Measurements from ENCODE around the gene TBCD. TPM values are rescaled to one million over a fixed set of nuclear protein-coding genes. Genes with fewer than 3 reads are reported as not detected.

Gene TBCD
- polyA plus RNA-seq, 2 of the 4 experiments (the other 2 are of a cell fraction), result 33.5 to 49.1 TPM

- TF ChIP-seq ZSCAN20 (CRISPR knock-in tag; IDR thresholded peaks at IDR 0.05) (no peak), ZC3H11A (IDR thresholded peaks at IDR 0.05) (no peak), E2F6 (IDR thresholded peaks at IDR 0.05; ENCODE audit: borderline replicate concordance, low read depth) (no peak), SMC3 (IDR thresholded peaks at IDR 0.05) (no peak), ESRRA (IDR thresholded peaks at IDR 0.05; ENCODE audit: borderline replicate concordance, low read length) (no peak)
- WGBS (ENCODE audit: missing lambda C conversion rate), result 93% methylated on average over 19 of the region's 19 CpGs
- Histone ChIP-seq H3K4me3 (no peak overlapping the region), H3K9me3 (no peaks in the 10 kb centered on the region), H3K4me2 (no peak overlapping the region), H3K4me1 (no peaks in the 10 kb centered on the region), H3K27ac (no peak overlapping the region)
- POLR2A ChIA-PET, result no interaction called here
- FAIRE-seq, result no peak
- DNase-seq (ENCODE audit: low read depth in 1 of 2, low spot score in 1 of 2), result no peak
- CTCF ChIA-PET, result interaction anchor here (0.8 to 1.2 kb wide), 4 partner anchors 9 to 41 kb away, joined by 3 to 4 read pairs (median 4); no protein-coding TSS in a partner anchor
- ATAC-seq, result no peak
Measured at GRCh38 chr17:82873521-82873920, 121.7 kb downstream of the TBCD start.

GRCh38 chr17:82874011-82874835 lies 122.4 kb downstream of the TBCD start:
- POLR2A ChIA-PET, result no interaction called here
- H3K27ac ChIP-seq, result no peak overlapping the region
- H3K4me3 ChIP-seq, result no peak overlapping the region
- 89% methylated on average over 34 of the region's 34 CpGs for WGBS (ENCODE audit: missing lambda C conversion rate)
- H3K9me3 ChIP-seq, result no peaks in the 10 kb centered on the region
- no peaks in the 10 kb centered on the region for H3K4me1 ChIP-seq
- TF ChIP-seq KDM1A (IDR thresholded peaks at IDR 0.05; ENCODE audit: low read depth), result no peak
- no peak for TF ChIP-seq MYC (IDR thresholded peaks at IDR 0.05; ENCODE audit: borderline replicate concordance, low read length)
- TF ChIP-seq JUN (IDR thresholded peaks at IDR 0.05), result no peak
- no peak for TF ChIP-seq FOSL2 (IDR thresholded peaks at IDR 0.05)
- TF ChIP-seq FOSL2 (CRISPR knock-in tag; IDR thresholded peaks at IDR 0.05), result no peak
- no peak for TF ChIP-seq CHD4 (IDR thresholded peaks at IDR 0.05; ENCODE audit: borderline replicate concordance)
- TF ChIP-seq CEBPB (IDR thresholded peaks at IDR 0.05), result no peak
- no peak for TF ChIP-seq SMC3 (IDR thresholded peaks at IDR 0.05)
- TF ChIP-seq EHMT2 (IDR thresholded peaks at IDR 0.05; ENCODE audit: low read depth), result no peak
- TF ChIP-seq TP53 (CRISPR knock-in tag; IDR thresholded peaks at IDR 0.05), result no peak
- TF ChIP-seq MAFK (IDR thresholded peaks at IDR 0.05; ENCODE audit: partially characterized antibody), result no peak
- TF ChIP-seq EHF (CRISPR knock-in tag; IDR thresholded peaks at IDR 0.05), result no peak
- DNase-seq (ENCODE audit: low read depth in 1 of 2, low spot score in 1 of 2), result no peak
- CTCF ChIA-PET, result interaction anchor here (1.1 to 2.0 kb wide), 4 partner anchors 10 to 21 kb away, joined by 3 to 8 read pairs (median 4); no protein-coding TSS in a partner anchor
- FAIRE-seq, result no peak
- H3K4me2 ChIP-seq, result no peak overlapping the region
- ATAC-seq, result no peak

GRCh38 chr17:82875407-82875856 lies 123.6 kb downstream of the TBCD start:
- POLR2A ChIA-PET, result no interaction called here
- no peaks in the 10 kb centered on the region for H3K9me3 ChIP-seq
- FAIRE-seq (no peak), DNase-seq (ENCODE audit: low read depth in 1 of 2, low spot score in 1 of 2) (no peak), ATAC-seq (no peak)
- no peak overlapping the region for H3K4me2 ChIP-seq
- WGBS (ENCODE audit: missing lambda C conversion rate), result 86% methylated on average over 19 of the region's 19 CpGs
- TF ChIP-seq NFE2L2 (conservative IDR thresholded peaks at IDR 0.05; ENCODE audit: low read length) (no peak), ZNF302 (CRISPR knock-in tag; IDR thresholded peaks at IDR 0.05) (no peak), TP53 (CRISPR knock-in tag; IDR thresholded peaks at IDR 0.05) (no peak), HOXB13 (CRISPR knock-in tag; IDR thresholded peaks at IDR 0.05; ENCODE audit: low read depth) (no peak), ZFP36 (IDR thresholded peaks at IDR 0.05; ENCODE audit: borderline replicate concordance, partially characterized antibody) (no peak), JUNB (IDR thresholded peaks at IDR 0.05) (no peak), HOXB5 (CRISPR knock-in tag; IDR thresholded peaks at IDR 0.05) (no peak)
- H3K4me3 ChIP-seq, result no peak overlapping the region
- no peaks in the 10 kb centered on the region for H3K4me1 ChIP-seq
- H3K27ac ChIP-seq, result no peak overlapping the region
- CTCF ChIA-PET, result interaction anchor here (0.9 to 2.0 kb wide), 3 partner anchors 12 to 220 kb away, joined by 3 to 8 read pairs (median 3); no protein-coding TSS in a partner anchor
